Esophagus squamous epithelium (tissue), 5 donors: ENCODE measurements around the gene VSIG10. TPM values are rescaled to one million over a fixed set of nuclear protein-coding genes. Genes with fewer than 3 reads are reported as not detected.
A peak's percentile ranks its signal among the peaks of the same experiment; 100 is the strongest.

Experiments
- DNase-seq: peaks from one replicate; lab custom pipeline; 2025; lab: John Stamatoyannopoulos, UW
- H3K27ac ChIP-seq, 4 donors: fragments of 200-600 bp; sonication (generic); one replicate each; pipeline ENCODE4 v1.5.1; 2016 to 2019; ENCODE audit warnings: mild to moderate bottlenecking in 1 of 4
- H3K27me3 ChIP-seq, 4 donors: fragments of 200-600 bp; sonication (generic); 1 replicate in 3 of 4; 2 replicates in 1 of 4; pipeline versions ENCODE4 v1.5.1 to v1.6.0; 2017 to 2021; ENCODE audit warnings: antibody characterized with exemption in 1 of 4
- H3K36me3 ChIP-seq, 3 donors: fragments of 200-600 bp; sonication (generic); one replicate each; pipeline ENCODE4 v1.5.1; 2016 to 2019
- H3K4me1 ChIP-seq, 3 donors: fragments of 200-600 bp; sonication (generic); one replicate each; pipeline ENCODE4 v1.5.1; 2017 to 2019
- H3K4me3 ChIP-seq, 4 donors: fragments of 200-600 bp; sonication (generic); 1 replicate in 3 of 4; 2 replicates in 1 of 4; pipeline ENCODE4 v1.5.1; 2016 to 2019; ENCODE audit warnings: mild to moderate bottlenecking in 2 of 4, moderate library complexity in 1 of 4
- H3K9me3 ChIP-seq, 3 donors: fragments of 200-600 bp; sonication (generic); one replicate each; pipeline ENCODE4 v1.5.1; 2016 to 2019
- CTCF ChIP-seq, 6 experiments: fragments of 450-650 bp in 4 of 6; fragments of 200-600 bp in 2 of 6; sonication (generic) in 2 of 6; IDR thresholded peaks; one replicate each; pipeline ENCODE4 v1.5.1; 2016 to 2019; ENCODE audit warnings: antibody characterized with exemption in 6 of 6, mild to moderate bottlenecking in 4 of 6, moderate library complexity in 4 of 6
- POLR2A ChIP-seq, 4 donors: fragments of 450-650 bp; IDR thresholded peaks; one replicate each; pipeline ENCODE4 v1.6.1; 2017; ENCODE audit warnings: antibody characterized with exemption in 4 of 4, mild to moderate bottlenecking in 4 of 4, moderate library complexity in 3 of 4
- WGBS, 2 donors: methylation state at CpG; one replicate each; pipeline ENCODE4 v1.1.5; 2018; 5-methylcytosine and 5-hydroxymethylcytosine counted together
- intact Hi-C: fragments of 100-400 bp; cut with DNase I; formaldehyde crosslinking; loops from one replicate; pipeline ENCODE4 v1.15.0; 2022
- total RNA-seq, 4 donors: library from RNA; depleted of rRNA; stranded (reverse); fragments of >200 nt; gene quantifications; one replicate each; pipeline ENCODE4 v1.1.0, GENCODE V29; 2016
- donor health status: DM: yes; HTN: yes; CAD: no.

The VSIG10 gene
- total RNA-seq, 4 donors from 2014 or later = 11.9 to 47.1 (median 25.8) TPM

DNA sequence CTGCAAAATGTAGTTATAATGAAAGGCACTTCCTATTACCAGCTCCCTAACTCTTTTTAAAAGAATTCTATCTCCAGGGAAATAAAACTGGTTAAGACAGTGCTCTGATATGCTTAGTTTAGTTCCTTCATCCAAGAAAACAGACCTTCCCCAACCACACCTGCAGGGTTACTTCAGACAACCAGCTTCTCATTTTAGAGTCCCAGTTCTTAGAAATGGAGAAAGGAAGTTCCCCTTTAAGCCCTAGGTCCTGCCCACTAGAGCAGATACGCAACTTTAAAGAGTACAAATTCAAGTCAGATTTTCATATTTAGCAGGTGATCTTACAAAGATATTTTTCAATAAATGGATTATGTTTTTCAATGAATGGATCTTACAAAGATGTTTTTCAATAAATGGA is 38.4 kb downstream of the VSIG10 start:
- intact Hi-C loops = no loop called here

DNA sequence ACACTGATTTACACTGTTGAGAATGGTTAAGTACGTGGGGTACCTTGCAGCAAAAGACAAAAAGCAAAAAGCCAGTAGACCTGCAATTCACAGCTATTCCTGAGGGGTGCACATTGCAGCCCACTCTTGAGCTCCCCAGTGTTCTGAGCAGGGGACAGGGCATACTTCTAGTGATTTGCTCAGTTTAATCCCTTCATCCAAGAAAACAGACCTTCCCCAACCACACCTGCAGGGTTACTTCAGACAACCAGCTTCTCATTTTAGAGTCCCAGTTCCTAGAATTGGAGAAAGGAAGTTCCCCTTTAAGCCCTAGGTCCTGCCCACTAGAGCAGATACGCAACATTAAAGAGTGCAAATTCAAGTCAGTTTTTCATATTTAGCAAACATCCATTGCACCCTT is 39.2 kb downstream of the VSIG10 start:
- no peak overlapping the region for H3K27ac ChIP-seq
- DNase-seq = no peak
- 30 to 66% methylated on average over 2 of the region's 2 CpGs for WGBS, 2 donors
- no peaks in the 10 kb centered on the region for H3K36me3 ChIP-seq
- no peak for TF ChIP-seq POLR2A (IDR thresholded peaks at IDR 0.05)
- peak in 1 of 6 experiments; percentile 12 for TF ChIP-seq CTCF (IDR thresholded peaks at IDR 0.05)
- H3K4me1 ChIP-seq = peaks cover 10 to 30% (median 12%) of the 10 kb centered on the region in 3 donors
- H3K9me3 ChIP-seq = no peaks in the 10 kb centered on the region
- no peaks in the 10 kb centered on the region for H3K27me3 ChIP-seq
- H3K4me3 ChIP-seq = no peak overlapping the region
- intact Hi-C loops = no loop called here

More for the DNA sequence above, 38.4 kb downstream of the VSIG10 start:
- no peak overlapping the region for H3K27ac ChIP-seq
- DNase-seq = no peak
- no peak overlapping the region for H3K4me3 ChIP-seq
- no peaks in the 10 kb centered on the region for H3K27me3 ChIP-seq
- WGBS, 2 donors = 65 to 75% methylated on average over 1 of the region's 1 CpG
- no peaks in the 10 kb centered on the region for H3K9me3 ChIP-seq
- H3K4me1 ChIP-seq = peaks cover 3 to 23% (median 10%) of the 10 kb centered on the region in 3 donors
- TF ChIP-seq POLR2A (IDR thresholded peaks at IDR 0.05) (no peak), CTCF (IDR thresholded peaks at IDR 0.05) (no peak)
- no peaks in the 10 kb centered on the region for H3K36me3 ChIP-seq

DNA sequence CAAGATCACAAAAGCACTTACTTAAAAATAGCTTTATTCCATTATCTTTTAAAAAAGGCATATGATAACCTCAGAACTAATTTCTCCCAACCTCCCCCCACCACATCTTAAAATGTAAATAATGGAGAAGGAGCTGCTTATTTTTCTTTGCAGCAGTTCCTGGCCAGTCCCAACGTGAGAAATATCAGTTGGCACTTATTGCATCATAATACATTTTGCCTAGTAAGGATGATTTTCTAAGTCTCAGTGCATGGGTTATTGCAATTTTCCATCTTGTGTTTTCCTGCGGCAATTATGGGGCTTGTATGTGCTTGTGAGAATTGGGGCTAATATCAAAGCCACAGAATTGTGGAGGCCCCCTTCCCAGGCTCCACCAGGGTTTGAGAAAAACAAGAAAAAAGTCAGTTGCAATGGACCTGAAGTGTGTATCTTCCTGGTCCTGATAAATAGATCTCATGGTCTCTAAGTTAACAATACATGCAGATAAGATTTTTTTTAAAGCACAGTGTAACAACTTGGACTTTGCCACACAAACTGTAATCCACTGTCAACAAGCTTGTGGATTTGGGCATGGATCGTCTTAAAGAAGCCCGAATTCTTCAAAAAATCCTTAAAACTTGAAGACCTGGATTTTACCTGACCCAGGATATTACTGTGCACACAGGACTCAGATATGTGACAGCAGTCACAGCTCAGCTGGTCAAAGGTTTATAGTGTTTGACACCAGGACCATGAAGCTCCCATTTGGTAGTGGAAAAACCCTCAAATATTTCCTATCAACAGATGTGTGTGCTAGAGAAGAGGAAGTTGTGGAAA is 40.0 kb downstream of the VSIG10 start:
- TF ChIP-seq POLR2A (IDR thresholded peaks at IDR 0.05) = no peak
- no peak for TF ChIP-seq CTCF (IDR thresholded peaks at IDR 0.05)
- H3K9me3 ChIP-seq = no peaks in the 10 kb centered on the region
- H3K27ac ChIP-seq = peak overlapping the region in 1 of 4 donors; percentile 5
- no peak overlapping the region for H3K4me3 ChIP-seq
- DNase-seq = no peak
- no peaks in the 10 kb centered on the region for H3K36me3 ChIP-seq
- 69 to 72% methylated on average over 4 of the region's 4 CpGs for WGBS, 2 donors
- no peaks in the 10 kb centered on the region for H3K27me3 ChIP-seq
- peaks cover 13 to 38% (median 16%) of the 10 kb centered on the region in 3 donors for H3K4me1 ChIP-seq
- intact Hi-C loops = no loop called here

GRCh38 chr12:118061873-118062843 is 41.7 kb downstream of the VSIG10 start:
- no peak for DNase-seq
- intact Hi-C loops = no loop called here
- no peaks in the 10 kb centered on the region for H3K27me3 ChIP-seq
- no peaks in the 10 kb centered on the region for H3K9me3 ChIP-seq
- WGBS, 2 donors = 1% methylated on average over 43 to 44 of the region's 44 CpGs
- H3K36me3 ChIP-seq = no peaks in the 10 kb centered on the region
- peak overlapping the region; percentile 97 to 100 (median 99) for H3K27ac ChIP-seq
- peaks cover 13 to 52% (median 16%) of the 10 kb centered on the region in 3 donors for H3K4me1 ChIP-seq
- TF ChIP-seq POLR2A (IDR thresholded peaks at IDR 0.05) (peak in 1 of 4 donors; percentile 20), CTCF (IDR thresholded peaks at IDR 0.05) (no peak)
- peak overlapping the region; percentile 77 to 93 (median 88) for H3K4me3 ChIP-seq
